Muscle of arm (tissue), 14 donors: ENCODE results near the gene RPS15A. TPM values are rescaled to one million over a fixed set of nuclear protein-coding genes. Genes with fewer than 3 reads are reported as not detected.

Source experiments
- DNase-seq: peaks from one replicate; pipeline ENCODE4 v3.0.0-alpha.2; 2013
- long read RNA-seq, 11 donors: transcript quantifications; one replicate each; lab custom pipeline, GENCODE V29; 2026
- polyA plus RNA-seq, 12 donors: library from polyadenylated mRNA; unstranded; fragments of 120-200 nt; gene quantifications; one replicate each; pipeline ENCODE4 v1.2.1, GENCODE V29; 2013; ENCODE audit not compliant: insufficient read length in 12 of 12

RPS15A gene
- polyA plus RNA-seq, result 1,000 to 10,000 TPM; 1,448 to 2,680 (median 2,020) TPM
- long read RNA-seq, donor 1, transcript RPS15A-203 (5 exons, 525 nt), result major isoform, 2,198 of 3,084 reads
- long read RNA-seq, donor 1, transcript RPS15A-209 (2 exons, 606 nt), result minor isoform, 12 of 3,084 reads
- long read RNA-seq, donor 1, transcript RPS15A-212 (6 exons, 589 nt), result minor isoform, 14 of 3,084 reads
- long read RNA-seq, donor 1, transcript RPS15A-201 (5 exons, 2,203 nt), result minor isoform, 136 of 3,084 reads
- long read RNA-seq, donor 1, partial matches to known transcripts, result 709 of 3,084 reads
- long read RNA-seq, donor 1, other reads (novel, unspliced or antisense), result 0 of 3,084 reads
- long read RNA-seq, donor 2, transcript RPS15A-212 (6 exons, 589 nt), result minor isoform, 9 of 2,348 reads
- long read RNA-seq, donor 2, transcript RPS15A-203 (5 exons, 525 nt), result major isoform, 1,584 of 2,348 reads
- long read RNA-seq, donor 2, transcript RPS15A-209 (2 exons, 606 nt), result minor isoform, 5 of 2,348 reads
- long read RNA-seq, donor 2, transcript RPS15A-201 (5 exons, 2,203 nt), result minor isoform, 115 of 2,348 reads
- long read RNA-seq, donor 2, partial matches to known transcripts, result 621 of 2,348 reads
- long read RNA-seq, donor 2, other reads (novel, unspliced or antisense), result 7 of 2,348 reads
- long read RNA-seq, donor 3, transcript RPS15A-201 (5 exons, 2,203 nt), result minor isoform, 44 of 1,014 reads
- long read RNA-seq, donor 3, transcript RPS15A-203 (5 exons, 525 nt), result major isoform, 751 of 1,014 reads
- long read RNA-seq, donor 3, partial matches to known transcripts, result 200 of 1,014 reads
- long read RNA-seq, donor 3, other reads (novel, unspliced or antisense), result 5 of 1,014 reads
- long read RNA-seq, donor 4, transcript RPS15A-212 (6 exons, 589 nt), result minor isoform, 5 of 913 reads
- long read RNA-seq, donor 4, transcript RPS15A-203 (5 exons, 525 nt), result major isoform, 618 of 913 reads
- long read RNA-seq, donor 4, transcript RPS15A-201 (5 exons, 2,203 nt), result minor isoform, 43 of 913 reads
- long read RNA-seq, donor 4, partial matches to known transcripts, result 241 of 913 reads
- long read RNA-seq, donor 4, other reads (novel, unspliced or antisense), result 0 of 913 reads
- long read RNA-seq, donor 5, transcript RPS15A-212 (6 exons, 589 nt), result minor isoform, 8 of 2,861 reads
- long read RNA-seq, donor 5, transcript RPS15A-209 (2 exons, 606 nt), result minor isoform, 8 of 2,861 reads
- long read RNA-seq, donor 5, transcript RPS15A-201 (5 exons, 2,203 nt), result minor isoform, 125 of 2,861 reads
- long read RNA-seq, donor 5, transcript RPS15A-203 (5 exons, 525 nt), result major isoform, 2,008 of 2,861 reads
- long read RNA-seq, donor 5, partial matches to known transcripts, result 696 of 2,861 reads
- long read RNA-seq, donor 5, other reads (novel, unspliced or antisense), result 7 of 2,861 reads
- long read RNA-seq, donor 6, transcript RPS15A-201 (5 exons, 2,203 nt), result minor isoform, 86 of 1,558 reads
- long read RNA-seq, donor 6, transcript RPS15A-203 (5 exons, 525 nt), result major isoform, 1,005 of 1,558 reads
- long read RNA-seq, donor 6, partial matches to known transcripts, result 447 of 1,558 reads
- long read RNA-seq, donor 6, other reads (novel, unspliced or antisense), result 5 of 1,558 reads
- long read RNA-seq, donor 7, transcript RPS15A-203 (5 exons, 525 nt), result major isoform, 830 of 1,170 reads
- long read RNA-seq, donor 7, transcript RPS15A-201 (5 exons, 2,203 nt), result minor isoform, 65 of 1,170 reads
- long read RNA-seq, donor 7, partial matches to known transcripts, result 260 of 1,170 reads
- long read RNA-seq, donor 7, other reads (novel, unspliced or antisense), result 0 of 1,170 reads
- long read RNA-seq, donor 8, transcript RPS15A-201 (5 exons, 2,203 nt), result minor isoform, 78 of 2,345 reads
- long read RNA-seq, donor 8, transcript RPS15A-211 (1 exons, 3,828 nt), result minor isoform, 5 of 2,345 reads
- long read RNA-seq, donor 8, transcript RPS15A-209 (2 exons, 606 nt), result minor isoform, 9 of 2,345 reads
- long read RNA-seq, donor 8, transcript RPS15A-203 (5 exons, 525 nt), result major isoform, 1,730 of 2,345 reads
- long read RNA-seq, donor 8, partial matches to known transcripts, result 505 of 2,345 reads
- long read RNA-seq, donor 8, other reads (novel, unspliced or antisense), result 10 of 2,345 reads
- long read RNA-seq, donor 9, transcript RPS15A-212 (6 exons, 589 nt), result minor isoform, 5 of 1,716 reads
- long read RNA-seq, donor 9, transcript RPS15A-203 (5 exons, 525 nt), result major isoform, 1,137 of 1,716 reads
- long read RNA-seq, donor 9, transcript RPS15A-201 (5 exons, 2,203 nt), result minor isoform, 78 of 1,716 reads
- long read RNA-seq, donor 9, transcript RPS15A-209 (2 exons, 606 nt), result minor isoform, 7 of 1,716 reads
- long read RNA-seq, donor 9, partial matches to known transcripts, result 476 of 1,716 reads
- long read RNA-seq, donor 9, other reads (novel, unspliced or antisense), result 0 of 1,716 reads
- long read RNA-seq, donor 10, transcript RPS15A-212 (6 exons, 589 nt), result minor isoform, 8 of 1,539 reads
- long read RNA-seq, donor 10, transcript RPS15A-201 (5 exons, 2,203 nt), result minor isoform, 60 of 1,539 reads
- long read RNA-seq, donor 10, transcript RPS15A-209 (2 exons, 606 nt), result minor isoform, 9 of 1,539 reads
- long read RNA-seq, donor 10, transcript RPS15A-203 (5 exons, 525 nt), result major isoform, 1,093 of 1,539 reads
- long read RNA-seq, donor 10, partial matches to known transcripts, result 365 of 1,539 reads
- long read RNA-seq, donor 10, other reads (novel, unspliced or antisense), result 0 of 1,539 reads
- long read RNA-seq, donor 11, transcript RPS15A-209 (2 exons, 606 nt), result minor isoform, 15 of 2,915 reads
- long read RNA-seq, donor 11, transcript RPS15A-201 (5 exons, 2,203 nt), result minor isoform, 128 of 2,915 reads
- long read RNA-seq, donor 11, transcript RPS15A-212 (6 exons, 589 nt), result minor isoform, 7 of 2,915 reads
- long read RNA-seq, donor 11, transcript RPS15A-203 (5 exons, 525 nt), result major isoform, 2,138 of 2,915 reads
- long read RNA-seq, donor 11, partial matches to known transcripts, result 619 of 2,915 reads
- long read RNA-seq, donor 11, other reads (novel, unspliced or antisense), result 0 of 2,915 reads

GRCh38 chr16:18789850-18790706 lies at the start of gene RPS15A:
Gene RPS15A (minus strand): TSS chr16:18790334. CDS start chr16:18789113, 1,221 bp downstream.
- peak; percentile 97 for DNase-seq

DNA sequence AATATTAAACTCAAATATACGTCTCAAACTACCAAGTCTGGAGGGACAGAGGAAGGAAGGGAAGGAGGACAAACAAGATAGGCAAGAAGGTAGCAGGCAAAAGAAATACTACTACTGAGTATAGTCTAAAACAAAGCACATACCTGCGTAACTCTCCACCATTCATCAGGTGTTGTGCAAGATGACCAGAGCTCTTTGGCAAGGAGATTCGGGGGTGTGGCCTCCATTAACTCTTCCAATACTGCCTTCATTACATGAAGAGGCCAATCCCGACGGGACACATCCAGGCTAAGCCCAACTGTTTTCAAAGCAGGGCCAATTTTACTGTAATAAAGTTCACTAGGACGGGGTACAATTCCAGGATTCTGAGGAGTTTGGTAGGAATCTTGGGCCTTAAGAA lies 49.4 kb upstream of the RPS15A start:
- DNase-seq, result no peak

GRCh38 chr16:18836702-18837101 lies 46.6 kb upstream of the RPS15A start:
- no peak for DNase-seq

DNA sequence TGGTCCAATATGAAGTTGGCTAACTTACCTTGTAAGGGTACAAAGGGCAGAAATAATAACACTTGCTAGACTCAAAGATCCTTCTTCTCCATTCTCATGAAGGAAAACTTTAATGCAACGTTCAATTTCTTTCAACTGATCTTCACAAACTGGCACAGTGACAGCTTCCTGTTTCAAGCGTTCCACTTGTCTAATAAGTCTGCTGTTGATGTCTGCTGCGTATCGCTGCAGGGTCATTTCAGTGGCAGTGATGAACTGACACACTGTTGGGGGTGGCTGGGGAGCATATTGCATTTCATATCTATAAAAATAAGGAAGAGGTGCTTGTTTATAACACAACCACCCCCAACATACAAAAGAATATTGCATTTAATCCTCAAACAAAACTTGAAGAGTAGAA lies 44.7 kb upstream of the RPS15A start:
- peak; percentile 1 for DNase-seq

- DNase-seq, result no peak
Observed at GRCh38 chr16:18833707-18834505, 43.8 kb upstream of the RPS15A start.

DNA sequence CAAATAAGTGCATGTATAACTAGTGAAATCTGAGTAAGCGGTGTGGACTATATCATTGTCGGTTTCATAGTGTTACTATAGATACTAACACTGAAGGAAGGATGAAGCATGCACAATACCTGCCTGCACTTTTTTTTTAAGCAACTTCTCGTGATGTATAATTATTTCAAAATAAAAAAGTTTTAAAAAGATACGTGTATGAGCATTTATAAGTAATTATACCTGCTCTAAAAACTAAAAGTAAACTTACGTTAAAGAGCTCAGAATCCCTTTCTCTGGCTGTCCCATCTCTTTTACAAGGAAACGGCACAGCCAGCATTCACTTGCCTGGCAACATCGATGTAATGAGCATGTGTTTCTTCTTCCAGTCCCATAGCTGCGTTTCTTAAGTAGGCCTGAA lies 42.5 kb upstream of the RPS15A start:
- no peak for DNase-seq

- no peak for DNase-seq
Observed at GRCh38 chr16:18832006-18832405, 41.9 kb upstream of the RPS15A start.

GRCh38 chr16:18829251-18829650 lies 39.1 kb upstream of the RPS15A start:
- DNase-seq, result no peak

DNA sequence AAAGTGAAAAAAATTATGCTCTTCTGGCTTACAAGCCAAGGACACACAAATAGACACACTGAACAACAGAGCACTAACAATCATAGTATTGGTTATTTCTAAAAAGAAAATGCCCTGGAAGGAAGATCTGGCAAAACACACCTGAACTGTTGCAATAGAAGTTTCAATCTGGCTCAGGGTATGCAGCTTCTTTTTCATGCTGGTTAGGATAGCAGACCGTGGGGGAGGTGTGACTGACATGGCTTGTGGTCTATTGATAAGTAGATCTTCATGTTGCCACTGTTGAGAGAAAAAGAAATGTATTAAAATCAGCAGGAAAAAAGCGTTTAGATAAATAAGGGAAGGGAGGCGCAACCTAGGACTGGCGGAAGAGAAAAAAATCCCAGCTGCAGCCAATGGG lies 37.8 kb upstream of the RPS15A start:
- DNase-seq, result no peak

GRCh38 chr16:18816286-18816685 lies 26.2 kb upstream of the RPS15A start:
- no peak for DNase-seq

- no peak for DNase-seq
Observed at GRCh38 chr16:18811925-18812324, 21.8 kb upstream of the RPS15A start.

DNA sequence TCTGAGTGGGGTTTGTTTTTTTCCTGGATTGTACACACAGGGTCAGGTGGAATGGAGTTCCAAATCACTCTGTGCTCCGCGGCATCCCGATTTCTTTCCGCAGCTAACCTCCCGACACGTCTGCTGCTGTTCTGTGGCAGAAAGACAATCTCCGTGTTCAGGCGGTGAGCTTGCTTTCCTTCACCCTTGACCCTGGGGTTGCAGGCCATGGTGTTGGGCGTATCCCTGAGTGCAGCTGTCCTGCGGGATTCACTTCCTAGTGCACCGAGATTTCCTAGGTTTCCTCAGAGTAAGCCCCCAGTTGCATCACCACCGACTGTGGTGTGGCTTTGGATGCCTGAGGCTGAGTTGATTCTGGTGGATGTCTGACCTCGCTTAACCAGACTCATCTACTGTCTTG lies 19.0 kb upstream of the RPS15A start:
- no peak for DNase-seq

DNA sequence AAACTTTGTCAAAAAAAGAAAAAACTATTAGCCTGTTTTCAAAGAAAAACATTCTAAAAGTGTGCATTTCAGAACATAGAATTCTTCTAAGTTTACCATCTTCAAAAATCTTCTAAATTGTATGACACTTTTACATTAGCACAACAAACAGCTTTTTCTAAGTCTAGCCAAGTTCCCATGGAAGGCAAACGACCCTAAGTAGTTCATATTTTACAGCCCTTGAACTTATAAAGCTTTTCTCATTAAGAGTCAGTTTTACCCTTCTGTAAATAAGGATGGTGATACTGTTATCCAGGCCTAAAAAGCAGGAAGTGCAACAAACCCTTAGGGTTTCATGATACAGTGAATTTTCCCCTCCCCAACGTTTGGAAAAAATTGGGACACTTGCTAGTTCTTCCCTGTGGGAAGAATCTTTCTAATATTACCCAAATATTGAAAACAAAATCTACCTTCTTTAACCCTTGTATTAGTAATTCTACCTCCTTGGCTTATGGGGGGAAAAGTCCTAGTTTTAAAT lies 15.2 kb upstream of the RPS15A start:
- no peak for DNase-seq

DNA sequence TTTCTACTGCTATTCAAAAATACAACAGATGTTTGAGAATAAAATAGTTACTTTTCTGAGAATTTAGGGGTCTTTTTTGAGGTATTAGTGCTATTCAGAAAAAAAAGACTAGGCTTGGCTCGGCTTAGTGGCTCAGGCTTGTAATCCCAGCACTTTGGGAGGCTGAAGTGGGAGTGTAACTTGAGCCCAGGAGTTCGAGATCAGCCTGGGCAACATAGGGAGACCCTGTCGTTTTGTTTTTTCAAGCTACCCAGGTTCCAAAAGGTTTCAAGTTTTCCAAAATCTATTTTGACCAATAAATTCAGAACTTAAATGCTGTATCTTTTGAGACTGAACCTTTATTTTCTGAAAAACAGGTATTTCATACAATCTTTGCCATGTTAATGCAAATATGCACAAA lies 14.4 kb upstream of the RPS15A start:
- no peak for DNase-seq

GRCh38 chr16:18803569-18804462 lies 13.7 kb upstream of the RPS15A start:
- DNase-seq, result no peak
